Measurements from ENCODE around the gene SCUBE1.

The SCUBE1 gene

GRCh38 chr22:43236411-43237166, 106.6 kb downstream of the SCUBE1 start:
- no peak for DNase-seq (ENCODE audit: low spot score)

GRCh38 chr22:43235445-43236409, 107.4 kb downstream of the SCUBE1 start:
- no peak for DNase-seq (ENCODE audit: low spot score)

- no peak for DNase-seq (ENCODE audit: low spot score)
Measured at GRCh38 chr22:43234264-43234988, 108.7 kb downstream of the SCUBE1 start.

GRCh38 chr22:43233529-43233928, 109.6 kb downstream of the SCUBE1 start:
- DNase-seq (ENCODE audit: low spot score) = no peak

- no peak for DNase-seq (ENCODE audit: low spot score)
Measured at GRCh38 chr22:43232445-43232844, 110.7 kb downstream of the SCUBE1 start.

- DNase-seq (ENCODE audit: low spot score) = no peak
Measured at GRCh38 chr22:43231724-43232034, 111.5 kb downstream of the SCUBE1 start.

- peak; percentile 35 for DNase-seq (ENCODE audit: low spot score)
Measured at GRCh38 chr22:43230971-43231723, 112.0 kb downstream of the SCUBE1 start.

GRCh38 chr22:43230571-43230970, 112.6 kb downstream of the SCUBE1 start:
- DNase-seq (ENCODE audit: low spot score) = no peak

GRCh38 chr22:43228863-43229262, 114.3 kb downstream of the SCUBE1 start:
- DNase-seq (ENCODE audit: low spot score) = no peak

- DNase-seq (ENCODE audit: low spot score) = no peak
Measured at GRCh38 chr22:43228330-43228729, 114.8 kb downstream of the SCUBE1 start.

- DNase-seq (ENCODE audit: low spot score) = no peak
Measured at GRCh38 chr22:43227239-43227630, 115.9 kb downstream of the SCUBE1 start.

GRCh38 chr22:43226377-43227238, 116.6 kb downstream of the SCUBE1 start:
- DNase-seq (ENCODE audit: low spot score) = no peak

- no peak for DNase-seq (ENCODE audit: low spot score)
Measured at GRCh38 chr22:43225609-43226008, 117.6 kb downstream of the SCUBE1 start.

- no peak for DNase-seq (ENCODE audit: low spot score)
Measured at GRCh38 chr22:43222987-43223386, 120.2 kb downstream of the SCUBE1 start.

GRCh38 chr22:43222262-43222661, 120.9 kb downstream of the SCUBE1 start:
- DNase-seq (ENCODE audit: low spot score) = no peak

GRCh38 chr22:43220625-43221380, 122.4 kb downstream of the SCUBE1 start:
- DNase-seq (ENCODE audit: low spot score) = no peak

GRCh38 chr22:43218786-43219185, 124.4 kb downstream of the SCUBE1 start:
- DNase-seq (ENCODE audit: low spot score) = no peak

GRCh38 chr22:43217285-43218030, 125.7 kb downstream of the SCUBE1 start:
- DNase-seq (ENCODE audit: low spot score) = no peak

GRCh38 chr22:43216738-43217137, 126.4 kb downstream of the SCUBE1 start:
- DNase-seq (ENCODE audit: low spot score) = no peak
